Stimulated activated CD4-positive, alpha-beta T cell treated with anti-CD3 and anti-CD28 coated beads, Interleukin-15, amount 100 ng/mL, for 24 hours (primary cell): ENCODE results near the gene DSPP.
A peak's percentile ranks its signal among the peaks of the same experiment; 100 is the strongest.
"Not testable (repeated sequence)": the region's sequence is repeated elsewhere in the genome, so short reads cannot be mapped to it uniquely, and the experiment has no call there.

ENCODE experiments used
- DNase-seq: peaks from one replicate; pipeline ENCODE4 v3.0.0-alpha.2; 2020

DSPP gene

DNA sequence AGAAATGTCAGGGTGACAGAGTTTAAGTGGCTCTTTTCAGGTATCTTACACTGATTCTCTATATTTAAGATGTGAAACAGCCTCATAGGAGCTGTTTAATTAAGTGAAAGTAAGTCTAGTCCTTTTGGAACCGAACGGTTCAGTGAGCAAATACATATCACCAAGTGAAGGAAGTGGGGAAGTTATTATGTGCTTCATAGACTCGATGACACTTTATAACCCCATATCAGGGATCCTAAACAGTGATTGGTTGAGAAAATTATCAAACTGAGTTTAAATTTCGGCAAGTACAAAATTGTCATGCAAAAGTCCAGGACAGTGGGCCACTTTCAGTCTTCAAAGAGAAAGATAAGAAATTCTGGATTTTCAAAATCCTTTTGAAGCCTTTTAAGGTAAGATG lies at the start of gene DSPP:
DSPP (plus strand) TSS at position 301 of the 400 bp plus-strand sequence. CDS start 2,380 bp downstream, outside the sequence.
- DNase-seq, result no peak

DNA sequence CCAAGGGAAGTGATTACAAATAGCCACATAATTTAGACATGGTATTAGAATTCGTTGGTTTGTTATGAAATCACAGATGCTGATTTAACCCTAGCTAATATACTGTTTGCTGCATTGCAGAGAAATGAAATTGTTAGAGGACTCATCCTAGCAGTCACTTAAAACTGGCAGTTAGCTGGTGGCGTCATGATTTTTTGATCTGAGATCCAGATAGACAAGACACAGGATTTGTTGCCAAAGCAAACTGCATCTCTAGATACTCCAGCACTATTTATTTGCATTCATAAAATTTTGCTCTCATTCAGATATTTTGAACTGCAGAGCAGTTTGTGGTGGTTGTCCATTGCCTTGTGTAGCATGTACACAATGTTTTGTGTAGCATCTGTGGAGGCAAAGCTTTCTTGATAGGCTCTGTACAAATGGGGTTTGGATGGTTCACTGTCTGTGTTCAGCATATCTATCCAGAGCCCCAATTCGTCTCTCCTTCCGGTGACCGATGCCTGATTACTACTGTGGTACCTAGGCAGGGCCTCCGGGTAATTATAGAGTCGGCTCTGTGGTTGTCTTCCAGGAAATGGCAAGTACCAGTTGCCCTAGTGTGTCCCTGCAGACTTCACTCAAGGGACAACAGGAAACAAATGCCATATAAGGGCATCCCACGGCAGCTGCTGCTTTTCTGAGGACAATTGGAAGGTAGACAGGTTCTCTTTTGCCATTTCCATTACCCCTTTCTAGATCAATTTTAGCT lies 49.1 kb upstream of the DSPP start:
- DNase-seq, result peak; percentile 49

DNA sequence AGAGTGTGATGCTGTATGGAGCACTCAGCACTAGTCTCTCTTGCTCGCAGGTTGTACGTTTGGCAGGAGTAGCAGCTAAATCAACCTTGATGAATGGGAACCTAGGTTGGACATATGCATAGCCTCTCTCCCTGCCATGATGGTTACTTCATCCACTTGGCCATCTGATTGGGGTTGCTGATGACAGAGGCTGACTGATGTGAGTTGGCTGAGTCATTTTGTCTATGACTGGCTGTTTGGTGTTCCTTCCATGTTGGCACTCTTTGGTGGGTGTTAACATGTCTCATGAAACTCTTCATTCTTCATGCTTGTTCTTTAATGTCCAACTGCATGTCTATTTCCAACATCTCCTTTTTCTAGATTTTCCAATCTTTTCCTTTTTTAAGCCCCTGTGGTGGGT lies 47.5 kb upstream of the DSPP start:
- no peak for DNase-seq

DNA sequence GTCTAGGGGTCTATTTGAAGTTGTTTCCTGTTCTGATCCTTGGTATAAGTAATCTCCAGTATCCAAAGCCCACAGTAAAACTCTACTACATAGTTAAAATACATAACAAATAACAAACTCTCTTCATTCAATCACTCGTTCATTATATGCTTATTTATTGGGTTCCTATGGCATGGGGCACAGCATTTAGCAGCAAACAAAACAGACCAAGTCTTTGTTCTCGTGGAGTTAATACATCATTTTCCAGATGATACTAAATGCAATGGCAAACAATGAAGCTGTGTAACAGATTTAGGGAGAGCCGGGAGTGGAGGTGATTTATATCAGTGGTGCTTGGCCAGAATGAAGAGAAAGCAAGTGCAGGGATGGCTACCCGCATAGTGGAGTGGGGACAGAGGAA lies 42.6 kb upstream of the DSPP start:
- no peak for DNase-seq

DNA sequence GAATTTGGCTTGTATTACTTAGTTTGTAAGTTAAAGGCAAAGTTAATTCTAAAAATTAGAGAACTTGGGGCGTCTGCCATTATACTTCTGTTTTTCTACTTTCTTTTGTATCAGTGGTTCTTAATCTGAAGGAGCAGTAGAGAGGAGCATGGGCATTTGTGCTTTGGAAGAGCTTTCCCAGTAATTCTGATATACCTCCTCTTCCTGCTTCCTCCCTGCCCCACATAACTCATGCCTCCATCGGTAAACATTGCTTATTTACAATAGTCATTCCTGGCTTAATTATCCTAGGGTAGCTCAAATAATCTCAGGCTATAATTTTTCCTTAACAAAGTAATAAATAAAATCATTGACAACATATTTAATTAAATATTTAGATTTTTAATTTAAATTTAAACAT lies 42.1 kb upstream of the DSPP start:
- DNase-seq, result no peak

DNA sequence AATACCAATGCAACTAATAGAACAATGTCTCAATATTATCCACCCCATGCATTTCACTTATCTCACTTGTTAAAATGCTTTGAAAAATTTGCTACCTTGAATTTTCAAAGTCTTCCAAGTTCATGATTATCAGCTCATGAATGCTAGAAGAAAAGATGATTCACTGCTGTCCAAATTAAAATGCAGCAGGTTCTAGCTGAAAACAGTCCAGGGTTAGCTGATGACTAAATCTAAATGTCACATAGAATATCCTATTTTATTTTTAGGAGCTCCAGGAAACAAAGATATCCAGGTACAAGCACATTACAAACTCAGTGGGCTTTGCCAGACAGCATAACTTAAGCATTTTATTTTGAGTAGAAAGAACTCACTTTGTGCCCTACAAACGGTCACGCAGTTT lies 41.1 kb upstream of the DSPP start:
- no peak for DNase-seq

DNA sequence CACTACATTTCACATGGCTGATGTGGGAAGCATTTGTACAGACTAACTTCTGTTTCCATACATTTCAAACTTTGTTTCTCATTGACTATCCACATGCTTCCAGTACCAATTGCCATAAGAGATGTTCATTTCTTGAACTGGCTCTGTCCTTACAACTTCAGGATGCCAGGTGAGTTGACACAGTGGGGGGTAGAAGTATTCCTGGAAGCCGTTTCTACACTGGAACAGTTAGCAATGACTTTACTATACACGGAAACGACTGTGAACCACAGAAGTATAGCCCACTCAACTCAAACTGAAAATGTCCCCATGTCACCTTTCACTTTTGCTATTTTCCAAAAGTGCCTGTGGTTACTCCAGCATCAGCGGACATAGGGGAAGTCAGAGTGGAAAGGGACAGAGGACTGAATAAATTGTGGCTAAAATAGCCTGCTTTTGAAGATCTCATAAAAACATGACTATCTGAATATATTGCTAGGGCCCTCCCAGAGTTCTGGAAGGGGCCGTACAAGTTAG lies 38.0 kb upstream of the DSPP start:
- no peak for DNase-seq

DNA sequence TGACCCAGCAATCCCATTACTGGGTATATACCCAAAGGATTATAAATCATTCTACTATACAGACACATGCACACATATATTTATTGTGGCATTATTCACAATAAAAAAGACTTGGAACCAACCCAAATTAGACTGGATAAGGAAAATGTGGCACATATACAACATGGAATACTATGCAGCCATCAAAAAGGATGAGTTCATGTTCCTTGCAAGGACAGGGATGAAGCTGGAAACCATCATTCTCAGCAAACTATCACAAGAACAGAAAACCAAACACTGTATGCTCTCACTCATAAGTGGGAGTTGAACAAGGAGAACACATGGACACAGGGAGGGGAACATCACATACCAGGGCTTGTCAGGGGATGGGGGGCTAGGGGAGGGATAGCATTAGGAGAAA lies 34.0 kb upstream of the DSPP start:
- DNase-seq, result not testable (repeated sequence)

DNA sequence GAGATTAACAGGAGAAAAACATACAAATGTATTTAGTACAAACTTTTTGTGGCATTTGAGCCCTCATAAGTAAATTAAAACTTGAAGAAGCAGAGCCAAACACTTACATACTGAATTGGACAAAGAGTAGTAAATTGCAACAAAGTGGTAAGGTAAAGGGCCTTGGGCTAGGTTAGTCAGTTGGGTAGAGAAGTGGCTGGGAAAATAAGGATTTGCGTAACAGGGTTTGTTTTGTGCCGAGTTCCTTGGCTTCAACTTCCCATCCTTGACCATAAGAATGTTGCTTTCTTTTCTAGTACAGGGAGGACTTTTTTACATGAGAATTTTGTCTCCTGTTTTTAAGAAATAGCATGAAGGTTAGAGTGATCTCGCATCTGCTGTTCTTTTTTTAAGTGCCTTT lies 33.3 kb upstream of the DSPP start:
- DNase-seq, result no peak

DNA sequence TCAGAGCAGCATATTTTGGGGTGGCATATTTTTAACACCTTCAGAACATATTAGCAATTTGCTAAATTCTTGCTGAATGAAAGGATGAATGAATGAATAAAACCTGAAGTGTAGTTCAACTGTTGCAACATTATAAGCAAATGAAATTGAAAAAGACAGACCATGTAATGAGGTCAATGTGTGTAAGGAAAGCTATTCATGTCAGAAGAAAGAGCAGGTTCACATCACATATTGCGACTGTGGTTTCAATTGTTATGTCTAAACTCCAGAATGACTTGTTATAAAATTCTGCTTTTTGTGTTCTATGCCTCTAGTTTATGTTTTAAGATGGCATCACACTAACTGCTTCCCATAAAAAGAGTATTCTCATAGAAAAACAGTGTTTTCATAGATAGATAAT lies 32.9 kb upstream of the DSPP start:
- no peak for DNase-seq

DNA sequence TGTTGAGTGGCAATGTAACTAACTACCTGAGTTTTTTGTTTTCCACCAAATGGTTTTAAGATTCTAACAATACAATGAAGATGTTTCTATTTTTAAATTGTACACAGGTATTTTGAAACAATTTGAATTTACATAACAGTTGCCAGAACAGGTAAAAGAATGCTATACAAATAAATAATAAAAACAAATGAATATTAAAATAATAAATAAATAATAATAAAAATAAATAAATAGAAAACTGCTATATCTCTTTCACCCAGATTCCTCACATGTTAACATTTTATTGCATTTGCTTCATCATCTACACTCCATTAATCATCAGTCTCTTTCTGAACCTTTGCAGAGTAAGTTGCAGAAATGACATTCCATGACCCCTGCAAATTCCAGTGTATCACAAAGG lies 32.3 kb upstream of the DSPP start:
- DNase-seq, result no peak

DNA sequence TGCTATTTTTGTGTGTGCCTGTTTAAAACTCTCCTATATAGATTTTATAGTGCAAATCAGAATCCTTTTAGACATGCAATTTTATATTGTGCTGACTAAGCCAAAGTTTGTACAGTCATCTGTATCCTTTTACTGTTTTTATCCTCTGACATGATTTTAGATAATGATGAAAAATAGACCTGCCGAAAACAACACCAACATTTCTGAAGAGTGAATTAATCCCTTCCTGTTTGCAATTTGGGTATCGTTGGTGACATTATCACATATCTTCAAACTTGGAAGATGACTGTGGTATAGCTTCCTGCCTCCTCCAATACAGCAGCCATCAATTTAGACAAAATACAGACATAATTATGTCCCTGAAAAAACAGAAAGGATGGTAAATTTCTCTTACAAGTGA lies 28.9 kb upstream of the DSPP start:
- no peak for DNase-seq

DNA sequence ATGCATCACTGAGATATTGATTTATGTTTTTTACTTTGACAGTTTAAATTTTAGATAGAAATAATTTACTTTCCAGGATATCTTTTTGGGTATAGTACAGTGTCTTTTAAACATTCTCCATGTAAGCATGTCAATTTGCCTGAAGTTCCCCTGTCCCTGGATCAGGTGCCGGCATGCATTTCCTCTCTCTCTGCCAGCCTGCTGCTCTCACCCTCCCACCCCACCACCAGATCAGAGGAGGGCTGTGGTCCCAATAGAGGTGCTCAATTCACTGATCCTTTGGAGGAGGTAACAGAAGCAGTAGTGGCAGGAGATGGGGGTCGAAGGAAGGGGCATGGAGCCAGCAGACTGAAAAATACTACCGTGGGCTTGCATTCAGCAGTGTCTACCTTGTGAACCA lies 28.3 kb upstream of the DSPP start:
- no peak for DNase-seq

DNA sequence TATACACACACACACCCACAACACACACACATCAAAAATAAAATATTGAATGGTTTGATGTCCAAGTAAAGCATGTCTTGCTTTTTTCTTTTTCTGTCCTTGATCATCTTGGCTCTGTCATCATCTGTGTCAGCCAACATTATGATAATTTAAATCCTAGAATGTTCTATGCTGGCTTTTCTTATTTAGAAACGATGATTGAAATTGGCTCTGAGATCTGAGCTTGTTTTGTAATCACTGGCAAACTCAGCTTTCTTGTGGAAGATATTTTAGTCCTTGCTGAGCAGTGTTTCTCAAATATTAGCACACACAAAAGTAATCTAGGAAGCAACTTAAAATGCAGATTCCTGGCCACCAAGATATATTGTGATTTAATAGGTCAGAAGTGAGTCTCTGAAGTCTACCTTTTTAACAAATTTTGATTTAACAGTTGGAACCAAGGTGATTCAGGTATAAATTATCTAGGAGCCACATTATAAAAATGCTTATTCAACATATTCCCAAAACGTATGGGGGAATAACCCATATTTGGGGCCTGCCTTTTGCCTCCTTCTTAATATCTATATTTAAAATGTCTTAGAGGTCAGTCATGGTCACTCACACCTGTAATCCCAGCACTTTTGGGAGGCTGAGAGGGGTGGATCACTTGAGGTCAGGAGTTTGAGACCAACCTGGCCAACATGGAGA lies 24.0 kb upstream of the DSPP start:
- no peak for DNase-seq

DNA sequence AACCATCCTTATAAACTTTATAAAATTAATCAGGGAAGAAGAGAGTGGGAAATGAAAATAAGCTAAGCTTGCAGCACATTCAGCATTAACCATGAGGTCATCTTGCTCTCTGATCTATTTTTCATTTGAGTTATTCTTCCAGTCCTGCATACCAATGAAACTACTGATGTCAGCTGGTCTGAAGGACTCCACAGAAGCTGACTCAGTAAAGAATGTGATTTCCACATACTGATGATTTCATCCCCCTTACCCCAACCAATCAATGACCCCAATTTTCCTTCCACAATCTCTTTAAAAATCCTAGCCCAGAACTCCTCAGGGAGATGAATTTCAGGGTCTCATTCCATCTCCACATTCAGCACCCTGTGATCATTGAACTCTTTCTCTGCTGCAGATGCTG lies 18.8 kb upstream of the DSPP start:
- DNase-seq, result no peak

DNA sequence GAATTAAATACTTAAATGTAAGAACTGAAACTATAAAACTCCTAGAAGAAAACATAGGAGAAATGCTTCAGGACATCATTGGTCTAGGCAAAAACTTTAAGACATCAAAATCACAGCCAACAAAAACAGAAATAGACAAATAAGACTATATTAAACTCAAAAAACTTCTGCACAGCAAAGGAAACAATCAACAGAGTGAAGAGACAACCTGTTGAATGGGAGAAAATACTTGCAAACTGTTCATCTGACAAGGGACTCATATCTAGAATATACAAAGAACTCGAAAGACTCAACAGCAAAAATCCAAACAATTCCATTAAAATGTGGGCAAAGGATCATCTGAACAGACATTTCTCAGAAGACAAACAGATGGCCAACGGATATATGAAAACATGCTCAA lies 16.2 kb upstream of the DSPP start:
- DNase-seq, result no peak

DNA sequence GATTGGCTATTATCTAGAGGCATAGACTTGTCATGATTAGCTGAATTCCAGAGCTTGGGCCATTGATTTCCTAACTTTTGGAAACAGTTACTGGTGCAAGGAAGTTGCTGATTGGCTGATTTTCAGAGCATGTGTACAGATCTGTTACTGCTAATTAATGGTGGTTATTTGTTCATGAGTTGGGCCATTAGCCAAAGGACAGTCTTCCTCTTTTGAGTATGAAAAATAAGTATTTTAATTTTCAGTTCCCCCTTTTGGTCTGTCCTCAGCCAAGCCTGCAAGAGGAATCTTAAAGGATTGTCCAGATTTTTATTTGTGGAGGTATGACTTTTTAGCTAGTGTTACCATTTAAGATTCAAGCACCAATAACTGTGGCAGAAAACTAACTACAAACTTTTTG lies 7.0 kb upstream of the DSPP start:
- no peak for DNase-seq

DNA sequence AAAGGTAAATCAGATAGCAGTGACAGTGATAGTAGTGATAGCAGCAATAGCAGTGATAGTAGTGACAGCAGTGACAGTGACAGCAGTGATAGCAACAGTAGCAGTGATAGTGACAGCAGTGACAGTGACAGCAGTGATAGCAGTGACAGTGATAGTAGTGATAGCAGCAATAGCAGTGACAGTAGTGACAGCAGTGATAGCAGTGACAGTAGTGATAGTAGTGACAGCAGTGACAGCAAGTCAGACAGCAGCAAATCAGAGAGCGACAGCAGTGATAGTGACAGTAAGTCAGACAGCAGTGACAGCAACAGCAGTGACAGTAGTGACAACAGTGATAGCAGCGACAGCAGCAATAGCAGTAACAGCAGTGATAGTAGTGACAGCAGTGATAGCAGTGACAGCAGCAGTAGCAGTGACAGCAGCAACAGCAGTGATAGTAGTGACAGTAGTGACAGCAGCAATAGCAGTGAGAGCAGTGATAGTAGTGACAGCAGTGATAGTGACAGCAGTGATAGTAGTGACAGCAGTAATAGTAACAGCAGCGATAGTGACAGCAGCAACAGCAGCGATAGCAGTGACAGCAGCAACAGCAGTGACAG lies 6.1 kb downstream of the DSPP start:
- DNase-seq, result no peak

DNA sequence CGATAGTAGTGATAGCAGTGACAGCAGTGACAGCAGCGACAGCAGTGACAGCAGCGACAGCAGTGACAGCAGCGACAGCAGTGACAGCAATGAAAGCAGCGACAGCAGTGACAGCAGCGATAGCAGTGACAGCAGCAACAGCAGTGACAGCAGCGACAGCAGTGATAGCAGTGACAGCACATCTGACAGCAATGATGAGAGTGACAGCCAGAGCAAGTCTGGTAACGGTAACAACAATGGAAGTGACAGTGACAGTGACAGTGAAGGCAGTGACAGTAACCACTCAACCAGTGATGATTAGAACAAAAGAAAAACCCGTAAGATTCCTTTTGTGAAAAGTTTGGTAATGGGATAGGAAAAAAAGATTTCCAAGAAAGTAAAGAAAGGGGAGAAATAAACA lies 7.9 kb downstream of the DSPP start:
- no peak for DNase-seq

DNA sequence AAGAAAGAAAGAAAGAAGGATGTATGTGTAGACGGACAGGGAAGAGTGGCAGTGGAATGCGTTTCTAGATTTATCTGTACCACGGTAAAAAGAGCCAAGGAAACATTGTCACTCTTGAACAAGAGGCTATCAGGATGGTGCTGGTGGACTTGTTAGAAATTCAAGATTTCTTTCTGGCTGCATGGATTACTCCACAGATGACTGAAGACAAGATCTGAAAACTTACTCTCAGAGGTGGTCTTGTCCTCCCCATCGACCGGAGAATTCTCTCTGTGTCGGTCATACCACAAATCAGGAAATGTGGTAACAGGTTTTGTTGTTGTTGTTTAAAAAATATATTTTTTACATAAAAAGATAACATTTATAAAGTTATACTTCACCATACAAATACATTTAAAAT lies 11.8 kb downstream of the DSPP start:
- no peak for DNase-seq

DNA sequence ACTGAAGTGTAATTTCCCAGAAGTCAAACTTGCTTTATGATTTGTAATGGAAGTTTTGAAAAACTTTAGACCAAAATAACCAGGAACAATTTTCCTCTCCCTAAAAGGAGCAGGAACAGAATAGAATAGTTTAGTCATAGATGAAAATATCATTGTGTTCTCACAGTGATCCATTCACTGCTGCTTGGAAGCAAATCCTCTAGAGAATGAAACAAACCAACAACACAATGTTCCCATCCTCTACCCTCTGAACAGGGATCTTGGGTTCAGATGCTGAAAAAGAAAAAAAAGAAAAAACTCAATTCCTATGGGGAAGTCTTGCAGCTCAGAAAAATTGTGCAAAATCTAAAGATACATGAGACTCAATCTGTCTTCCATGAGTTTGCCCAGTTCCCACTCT lies 12.2 kb downstream of the DSPP start:
- DNase-seq, result no peak

DNA sequence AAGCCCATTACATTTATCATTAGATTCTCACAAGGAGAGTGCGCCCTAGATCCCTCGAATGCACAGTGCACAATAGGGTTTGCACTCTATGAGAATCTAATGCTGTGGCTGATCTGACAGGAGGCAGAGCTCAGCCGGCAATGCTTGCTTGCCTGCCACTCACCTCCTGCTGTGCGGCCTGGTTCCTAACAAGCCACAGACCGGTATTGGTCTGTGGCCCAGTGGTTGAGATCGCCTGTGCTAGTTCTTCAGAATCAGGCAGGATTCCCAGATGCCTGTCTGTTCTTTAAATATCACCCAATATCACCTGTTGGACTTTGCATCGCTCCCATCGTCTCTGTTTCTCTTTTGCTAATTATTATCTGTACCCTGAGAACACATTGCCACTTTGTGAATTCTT lies 14.0 kb downstream of the DSPP start:
- no peak for DNase-seq

DNA sequence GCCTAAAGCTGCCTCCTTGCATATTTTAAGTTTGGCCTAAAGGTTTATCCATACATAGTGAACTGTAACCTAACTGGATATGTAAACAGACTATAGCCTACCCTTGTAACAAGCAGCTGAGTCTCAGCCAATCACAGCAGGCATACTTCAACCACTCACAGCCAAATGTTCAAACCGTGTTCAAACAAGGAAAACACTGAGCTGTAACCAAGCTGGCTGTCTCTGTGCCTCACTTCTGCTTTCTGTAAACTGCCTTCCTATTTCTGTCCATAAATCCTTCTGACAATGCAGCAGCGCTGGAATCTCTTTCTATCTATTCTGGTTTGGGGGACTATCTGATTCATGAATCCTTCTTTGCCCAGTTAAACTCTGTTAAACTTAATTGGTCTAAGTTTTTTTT lies 16.4 kb downstream of the DSPP start:
- DNase-seq, result no peak

DNA sequence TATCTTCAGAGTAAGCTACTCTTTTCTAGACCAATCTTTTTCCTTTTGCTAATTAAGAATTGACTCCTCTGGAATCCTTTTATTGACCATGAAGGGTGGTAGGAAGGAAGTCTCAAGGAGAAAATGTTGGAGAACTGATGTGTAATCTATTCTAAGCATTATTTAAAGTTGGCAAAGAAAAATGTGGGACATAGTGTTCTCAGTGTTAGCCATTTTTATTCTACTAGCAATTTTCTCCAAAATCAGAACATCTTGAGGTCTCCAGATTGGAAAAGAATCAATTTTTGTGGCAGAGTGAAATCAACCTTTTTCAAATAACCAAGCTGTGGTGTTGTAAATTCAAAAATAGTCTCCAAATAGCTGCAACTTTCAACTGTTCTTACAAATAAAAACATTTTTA lies 23.3 kb downstream of the DSPP start:
- DNase-seq, result no peak
